GM18867 (cell line): ENCODE data around the gene FAM118B.
"Not testable (repeated sequence)": the region's sequence is repeated elsewhere in the genome, so short reads cannot be mapped to it uniquely, and the experiment has no call there.

Experiments
- ATAC-seq: cut with Tn5 transposase; IDR thresholded peaks from one replicate; pipeline ENCODE4 v1.9.1; 2021; ENCODE audit warnings: mild to moderate bottlenecking, moderate library complexity; ENCODE audit not compliant: unreplicated experiment

FAM118B gene

DNA sequence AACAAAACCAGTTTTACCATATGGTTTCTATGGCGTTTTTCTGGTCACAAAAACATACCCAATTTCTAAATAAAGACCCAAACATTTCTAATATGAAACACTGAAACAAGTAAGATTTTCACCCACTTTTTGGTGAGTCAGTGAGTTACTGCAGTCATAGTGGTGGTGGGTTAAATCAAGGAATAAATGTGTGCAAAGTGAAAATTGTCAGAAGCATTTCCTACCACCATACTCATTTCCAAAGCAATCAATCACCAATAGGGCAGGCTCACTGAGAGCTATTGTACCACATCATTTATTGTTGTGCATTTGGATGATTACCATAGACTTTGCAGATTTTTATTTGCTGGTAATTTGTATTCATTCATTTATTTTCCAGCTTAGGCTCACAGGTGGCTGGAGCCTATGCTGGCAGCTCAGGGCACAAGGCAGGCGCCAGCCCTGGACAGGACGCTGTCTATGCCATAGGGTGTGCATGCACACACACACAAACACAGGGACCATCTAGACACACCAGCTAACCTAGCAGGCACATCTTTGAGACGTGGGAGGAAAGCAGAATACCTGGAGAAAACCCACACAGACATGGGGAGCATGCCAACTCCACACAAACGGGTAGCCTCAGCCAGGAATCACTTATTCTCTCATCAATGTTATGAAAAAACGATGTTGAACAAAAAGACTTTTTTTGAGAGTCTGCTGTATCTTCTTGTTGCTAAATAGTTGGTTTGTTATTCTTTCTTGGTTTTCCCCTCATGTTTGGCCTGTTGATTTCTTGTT, 5.1 kb downstream of the FAM118B start:
- no peak for ATAC-seq

DNA sequence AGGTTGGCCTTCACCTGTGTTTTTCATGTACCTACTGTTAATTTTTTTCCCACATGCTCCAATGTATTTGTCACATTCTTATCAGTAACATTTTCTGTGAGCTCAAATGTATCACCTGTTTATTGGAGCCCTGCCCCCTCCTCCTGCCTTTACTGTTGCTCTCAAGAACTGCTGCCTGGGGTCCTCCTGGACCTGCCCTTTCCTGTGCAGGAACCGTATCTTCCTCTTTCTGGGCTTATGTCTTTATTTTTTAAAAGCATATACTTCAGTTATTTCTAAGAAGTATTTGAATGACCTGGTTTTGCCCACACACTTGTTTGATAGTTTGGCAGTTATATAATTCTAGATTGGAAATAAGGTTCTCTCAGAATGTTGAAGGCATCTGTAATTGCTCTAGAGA, 5.9 kb downstream of the FAM118B start:
- ATAC-seq, result no peak

DNA sequence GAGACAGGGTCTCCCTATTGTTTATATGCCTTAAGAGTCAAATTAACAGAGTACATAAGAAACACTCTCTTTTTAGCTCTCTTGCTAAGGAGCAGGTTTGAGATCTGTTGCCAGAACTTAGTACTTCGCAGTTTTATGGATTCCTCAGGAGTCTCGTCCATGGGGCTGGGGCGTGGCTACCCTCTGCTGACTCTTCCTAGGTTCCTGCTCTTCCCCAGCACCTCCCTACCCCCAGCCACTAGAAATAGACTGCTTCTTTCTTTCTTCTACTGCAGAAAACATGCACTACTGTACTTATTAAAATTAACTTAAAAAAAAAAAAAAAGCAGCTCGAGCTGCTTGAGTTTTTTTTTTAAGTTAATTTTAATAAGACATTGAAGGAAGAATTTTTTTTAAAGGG, 8.0 kb downstream of the FAM118B start:
- no peak for ATAC-seq

DNA sequence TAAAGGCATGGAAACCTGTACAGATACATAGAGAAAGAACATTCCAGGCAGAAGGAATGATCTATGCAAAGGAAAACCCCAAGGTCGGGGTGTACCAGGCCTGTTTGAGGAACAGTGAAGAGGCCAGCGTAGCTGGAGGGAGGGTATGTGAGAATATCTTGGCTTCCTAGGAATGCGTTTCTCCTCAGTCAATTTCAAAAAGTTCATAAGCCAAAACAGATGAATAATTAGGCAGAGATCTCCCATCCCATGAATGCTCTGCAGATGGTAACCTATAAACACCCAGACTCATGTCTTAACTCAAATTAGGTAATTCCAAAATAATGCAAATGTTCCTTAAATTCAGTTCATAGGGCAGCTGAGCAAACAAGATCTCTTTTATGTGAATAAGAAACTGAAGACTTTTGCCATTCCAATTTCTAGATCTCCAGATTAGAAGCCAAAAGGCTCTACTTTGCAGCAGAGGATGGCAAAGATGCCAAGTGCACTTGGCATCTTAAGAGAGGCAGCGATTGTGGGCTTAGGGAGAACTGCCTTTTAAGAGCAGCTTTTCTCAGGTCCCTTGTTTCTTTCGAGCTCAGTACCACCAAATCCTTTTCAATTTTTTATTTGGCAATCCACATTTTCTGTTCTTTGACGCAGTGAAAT, 13.2 kb downstream of the FAM118B start:
- no peak for ATAC-seq

DNA sequence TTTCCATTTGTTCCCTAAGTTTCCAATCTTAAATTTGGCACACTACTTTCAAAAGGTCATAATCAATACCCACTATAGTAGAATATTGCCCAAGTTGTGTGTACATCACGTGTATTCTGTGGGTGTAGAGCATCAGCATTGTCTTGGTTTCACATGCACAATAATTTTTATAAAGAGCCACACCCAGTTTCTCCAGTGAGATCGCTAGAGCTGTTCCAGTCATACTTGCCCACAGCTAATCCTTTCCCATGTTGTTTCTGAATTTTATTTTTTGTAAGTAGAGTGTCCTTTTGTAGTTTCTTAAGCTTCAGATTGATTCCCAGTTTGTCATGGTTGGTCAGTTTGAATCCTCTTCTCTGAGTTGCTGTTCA, 13.7 kb downstream of the FAM118B start:
- ATAC-seq, result no peak

DNA sequence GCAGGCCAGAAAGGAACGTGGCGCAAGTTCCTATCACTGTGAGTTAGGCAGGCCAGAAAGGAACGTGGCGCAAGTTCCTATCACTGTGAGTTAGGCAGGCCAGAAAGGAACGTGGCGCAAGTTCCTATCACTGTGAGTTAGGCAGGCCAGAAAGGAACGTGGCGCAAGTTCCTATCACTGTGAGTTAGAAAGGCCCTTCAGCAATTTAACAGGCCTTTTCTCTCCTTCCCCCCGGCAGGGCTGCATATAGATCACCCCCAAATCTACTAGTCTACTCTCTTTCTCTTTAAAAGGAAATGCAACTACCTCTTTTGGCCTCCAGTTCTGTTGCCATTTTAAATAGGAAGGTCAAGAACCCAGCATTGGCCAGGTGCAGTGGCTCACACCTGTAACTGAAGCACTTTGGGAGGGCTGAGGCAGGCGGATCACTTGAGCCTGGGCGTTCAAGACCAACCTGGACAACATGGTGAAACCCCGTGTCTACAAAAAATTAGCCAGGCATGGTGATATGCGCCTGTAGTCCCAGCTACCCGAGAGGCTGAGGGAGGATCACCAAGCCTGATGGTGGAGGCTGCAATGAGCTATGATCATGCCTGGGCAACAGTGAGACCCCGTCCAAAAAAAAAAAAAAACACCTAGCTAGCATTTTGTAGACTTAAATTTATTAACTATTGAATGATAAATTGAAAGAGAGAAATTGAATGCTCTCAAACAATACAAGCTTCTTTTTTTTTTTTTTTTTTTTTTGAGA, 14.9 kb downstream of the FAM118B start:
- no peak for ATAC-seq

DNA sequence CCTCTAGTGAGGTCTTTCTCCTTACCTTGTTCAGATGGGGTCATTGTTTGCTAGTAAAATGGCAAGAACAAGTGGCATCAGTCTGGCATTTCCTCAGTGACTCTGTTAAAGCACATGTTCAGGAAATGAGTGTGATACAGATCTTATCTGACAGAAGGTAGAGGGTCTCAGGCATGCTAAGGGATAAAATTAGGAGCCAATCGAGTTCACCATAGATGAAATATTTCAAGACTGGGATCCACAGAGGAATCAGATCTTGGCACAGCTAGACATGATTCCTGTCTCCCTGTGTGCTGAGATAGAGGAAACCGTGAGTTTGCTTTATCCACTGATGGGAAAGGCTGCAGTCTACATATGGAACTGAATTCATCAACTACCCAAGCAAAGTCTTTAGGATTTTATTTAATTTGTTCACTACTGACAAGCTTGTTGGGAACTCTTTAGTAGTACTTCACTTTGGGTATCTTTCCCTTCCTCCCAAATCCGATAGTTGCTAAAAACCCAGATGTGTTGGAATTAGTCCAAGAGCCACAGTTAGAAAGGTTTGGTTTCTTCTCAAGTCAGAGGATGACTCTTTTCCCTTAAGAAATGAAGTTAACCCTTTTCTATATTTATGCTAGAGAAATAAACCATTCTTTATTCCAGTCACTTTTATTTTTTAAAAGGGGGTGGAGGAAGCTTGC, 18.4 kb downstream of the FAM118B start:
- no peak for ATAC-seq

DNA sequence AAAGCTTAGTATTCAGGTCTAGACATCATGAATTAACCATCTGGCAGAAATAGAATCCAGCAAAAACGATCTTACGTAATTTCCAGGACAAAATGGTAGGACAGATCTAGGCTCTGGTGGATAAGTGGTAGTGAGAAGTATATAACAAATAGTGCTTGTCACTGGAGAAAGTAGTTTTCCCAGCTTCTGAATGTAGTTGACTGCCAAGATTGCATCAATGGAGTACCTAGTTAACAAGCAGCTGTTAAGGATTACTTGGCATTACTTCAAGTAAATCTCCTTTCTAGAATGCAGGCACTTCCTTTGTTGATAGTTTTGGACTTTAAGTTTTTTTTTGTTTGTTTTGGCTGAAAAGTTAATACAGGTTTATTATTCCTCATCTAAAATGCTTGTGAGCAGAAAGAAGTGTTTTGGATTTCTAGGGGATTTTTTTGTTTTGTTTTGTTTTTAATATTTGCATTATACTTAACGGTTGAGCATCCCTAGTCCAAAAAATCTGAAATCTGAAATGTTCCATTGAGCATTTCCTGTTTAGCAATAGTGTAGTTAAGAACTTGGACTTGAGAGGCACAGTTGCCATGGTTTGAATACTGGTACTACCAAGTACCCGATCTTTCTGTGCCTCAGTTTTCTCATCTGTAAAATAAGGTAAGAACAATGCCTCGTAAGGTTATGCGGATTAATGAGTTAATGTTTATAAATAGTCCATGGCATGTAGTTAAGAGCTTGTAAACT, 20.3 kb downstream of the FAM118B start:
- no peak for ATAC-seq

DNA sequence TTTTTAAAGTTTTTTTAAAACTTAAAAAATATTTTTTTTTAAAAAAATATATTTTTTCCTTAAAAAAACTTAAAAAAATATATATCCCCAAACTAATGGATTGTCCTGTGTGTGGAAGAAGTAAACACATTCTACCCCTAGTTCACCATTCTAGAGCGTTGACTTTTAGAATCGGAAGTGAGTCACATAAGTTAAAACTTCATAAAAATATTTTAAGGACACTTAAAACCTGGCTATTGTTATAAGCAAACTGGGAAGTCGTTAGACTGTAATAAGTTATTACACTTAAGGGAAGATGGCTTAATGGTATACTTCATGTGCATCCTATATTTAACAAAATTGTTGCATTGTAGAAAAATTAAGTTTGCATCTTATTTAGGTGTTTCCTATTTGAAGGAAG, 21.1 kb downstream of the FAM118B start:
- no peak for ATAC-seq

DNA sequence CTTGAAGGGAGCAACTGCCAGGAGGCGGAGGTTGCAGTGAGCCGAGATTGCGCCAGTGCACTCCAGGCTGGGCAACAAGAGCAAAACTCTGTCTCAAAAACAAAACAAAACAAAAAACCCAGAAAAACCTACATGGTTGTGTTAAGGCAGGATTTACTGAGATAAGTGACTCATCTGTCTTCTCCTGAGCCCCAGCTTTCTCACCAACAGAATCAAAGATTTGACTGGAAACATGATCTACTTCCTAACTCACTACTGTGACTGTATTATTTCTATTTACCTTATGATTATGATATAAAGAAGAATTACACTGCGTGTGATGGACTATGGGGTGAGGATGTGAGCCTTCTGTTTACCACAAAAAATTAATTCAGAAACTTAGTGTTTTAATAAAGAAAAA, 21.8 kb downstream of the FAM118B start:
- ATAC-seq, result no peak

DNA sequence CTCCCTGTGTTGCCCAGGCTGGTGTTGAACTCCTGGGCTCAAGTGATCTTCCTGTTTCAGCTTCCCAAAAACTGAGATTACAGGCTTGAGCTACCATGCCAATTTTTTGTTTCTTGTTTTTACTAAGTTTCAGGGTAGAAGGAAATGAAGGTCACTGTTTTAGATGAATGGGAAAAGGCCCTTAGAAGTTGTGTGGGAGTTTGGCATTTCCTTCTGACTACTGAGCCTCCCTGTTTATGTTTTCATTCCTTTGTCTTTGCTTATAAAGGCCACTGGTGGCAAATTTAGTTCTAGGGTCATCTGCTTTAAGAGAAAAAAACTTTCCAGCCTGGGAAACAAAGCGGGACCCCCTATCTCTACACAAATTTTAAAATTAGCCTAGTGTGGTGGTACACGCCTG, 35.1 kb downstream of the FAM118B start:
- no peak for ATAC-seq

DNA sequence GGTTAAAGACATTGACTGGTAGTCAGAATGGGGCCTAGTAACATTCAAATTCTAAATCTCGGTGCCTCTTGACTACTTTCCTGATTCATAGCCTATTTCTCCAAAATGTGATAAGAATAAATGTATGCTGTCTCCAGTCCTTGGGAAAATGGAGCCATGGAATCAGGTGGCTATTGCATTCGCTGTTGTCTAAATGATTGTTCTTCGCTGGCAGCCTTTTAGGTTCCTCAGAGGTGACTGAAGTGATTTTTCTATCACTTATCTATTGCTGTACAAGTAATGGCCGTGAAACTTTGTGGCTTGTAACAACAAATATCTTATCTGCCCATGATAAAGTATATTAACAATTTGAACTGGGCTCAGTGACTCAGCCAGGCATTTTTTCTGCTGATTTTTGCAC, 41.7 kb downstream of the FAM118B start:
- ATAC-seq, result no peak

DNA sequence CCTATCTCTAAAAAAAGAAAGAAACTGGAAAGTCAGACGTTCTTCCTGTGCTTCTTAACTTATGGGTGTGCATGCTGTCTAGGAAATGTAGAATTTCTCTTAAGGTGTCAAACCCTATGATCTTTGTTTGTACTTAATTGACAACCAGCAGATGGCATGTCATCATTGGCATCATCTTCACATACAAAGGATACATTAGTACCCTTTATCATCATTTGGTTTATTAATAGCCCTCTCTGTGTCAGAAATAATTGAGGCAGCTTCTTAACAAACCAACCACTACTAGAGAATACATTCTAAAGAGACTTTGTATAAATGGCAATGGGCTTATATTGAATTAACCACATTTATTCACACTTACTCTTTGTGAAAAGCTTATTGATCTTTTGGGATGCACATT, 43.2 kb downstream of the FAM118B start:
- no peak for ATAC-seq

DNA sequence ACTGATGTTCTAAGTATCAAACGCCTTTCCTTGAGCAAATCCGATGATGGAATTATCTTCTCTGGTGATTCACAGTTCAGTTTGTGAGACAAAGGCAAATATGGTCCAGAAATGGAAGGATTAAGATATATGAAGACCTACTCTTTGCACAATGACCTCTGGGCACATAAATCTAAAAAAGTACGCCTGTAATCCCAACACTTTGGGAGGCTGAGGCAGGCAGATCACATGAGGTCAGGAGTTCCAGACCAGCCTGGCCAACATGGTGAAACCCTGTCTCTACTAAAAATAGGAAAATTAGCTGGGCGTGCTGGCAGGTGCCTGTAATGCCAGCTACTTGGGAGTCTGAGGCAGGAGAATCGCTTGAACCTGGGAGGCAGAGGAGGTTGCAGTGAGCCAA, 43.9 kb downstream of the FAM118B start:
- not testable (repeated sequence) for ATAC-seq

DNA sequence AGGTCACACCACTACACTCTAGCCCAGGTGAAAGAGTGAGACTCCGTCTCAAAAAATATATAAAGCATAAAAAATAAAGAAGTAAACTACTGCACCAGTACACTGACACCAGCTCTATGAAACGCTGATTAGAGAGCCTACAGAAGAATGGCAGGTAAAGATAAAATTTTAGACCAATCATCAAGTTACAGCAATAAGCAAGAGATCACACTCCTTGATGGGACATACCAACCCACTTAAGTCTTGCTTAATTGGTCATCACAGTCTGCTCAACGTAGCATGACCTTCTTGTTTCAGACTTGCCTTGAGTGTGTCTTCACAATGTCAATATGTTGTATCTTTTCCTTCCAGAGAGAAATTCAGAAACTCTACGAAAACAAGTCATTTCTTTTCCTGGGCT, 44.6 kb downstream of the FAM118B start:
- ATAC-seq, result no peak

DNA sequence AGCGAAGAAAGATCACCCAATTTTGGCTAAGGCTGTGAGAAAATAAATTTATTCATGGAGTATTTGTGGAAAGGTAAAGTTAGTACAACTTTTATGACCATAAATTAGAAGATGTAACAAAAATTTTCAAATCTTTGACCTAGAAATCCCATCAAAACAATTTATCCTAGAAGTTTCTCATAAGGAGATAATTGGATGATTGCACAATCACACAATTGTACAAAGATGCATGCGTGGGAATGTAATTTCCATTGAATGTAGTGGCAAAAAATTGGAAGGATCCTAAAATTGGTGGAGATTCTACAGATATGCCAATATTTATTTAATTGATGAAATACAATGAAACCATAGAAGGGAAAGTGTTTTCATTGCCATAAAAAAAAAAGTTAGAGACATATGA, 45.6 kb downstream of the FAM118B start:
- no peak for ATAC-seq

DNA sequence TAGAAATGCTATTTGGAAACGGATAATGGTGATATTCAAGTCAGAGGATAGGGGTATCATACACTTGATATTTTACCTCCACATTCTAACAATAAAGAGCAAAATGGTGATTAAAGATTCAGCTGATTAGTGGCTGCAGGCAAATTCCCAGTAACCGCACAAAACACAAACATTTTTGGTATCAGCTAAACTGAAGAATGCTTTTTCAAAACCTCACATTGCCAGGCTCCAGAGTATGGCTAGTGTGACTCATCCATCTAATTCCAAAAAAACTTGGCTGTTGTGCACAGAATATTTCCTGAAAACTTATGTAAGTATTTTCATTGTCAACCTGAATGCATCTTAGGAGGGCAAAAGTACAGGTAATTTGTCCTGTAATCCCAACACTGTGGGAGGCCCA, 46.2 kb downstream of the FAM118B start:
- ATAC-seq, result no peak

DNA sequence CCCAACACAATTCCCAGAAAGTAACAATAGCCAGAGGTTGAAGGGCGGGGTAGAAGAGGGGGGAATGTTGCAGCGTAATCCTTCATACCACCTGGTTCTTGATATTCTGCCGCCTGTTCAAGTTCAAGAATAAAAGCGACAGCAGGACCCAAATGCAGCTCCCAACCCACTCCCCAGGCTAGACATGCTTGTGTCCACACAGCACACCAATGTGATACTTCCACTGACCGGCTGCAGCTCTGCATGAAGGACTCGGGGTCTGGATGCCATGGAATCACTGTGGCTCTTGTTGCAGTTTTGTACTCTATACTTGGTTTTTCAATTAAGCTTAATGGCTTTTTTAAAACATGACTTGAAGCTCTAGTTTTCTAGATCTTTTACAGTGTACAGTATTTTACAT, 50.6 kb downstream of the FAM118B start:
- no peak for ATAC-seq

DNA sequence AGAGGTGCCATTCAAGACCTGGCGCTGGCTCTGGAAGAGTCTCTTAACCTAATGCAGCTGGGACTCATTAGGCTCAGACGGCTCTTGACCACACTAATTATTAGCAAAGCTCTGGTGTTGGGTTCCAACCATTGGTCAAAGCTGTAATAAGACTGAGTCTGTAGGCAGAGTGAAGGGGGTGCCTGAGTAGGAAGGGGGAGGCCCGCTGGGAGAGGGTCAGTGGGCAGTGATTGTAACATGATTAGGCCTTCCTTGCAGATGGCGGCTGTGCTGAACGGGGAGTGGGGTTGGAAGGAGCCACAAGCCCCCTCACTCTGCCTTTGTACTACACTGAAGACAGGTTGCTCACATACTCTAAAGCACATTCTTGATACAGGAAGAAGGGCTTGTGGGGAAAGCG, 51.9 kb downstream of the FAM118B start:
- ATAC-seq, result no peak

DNA sequence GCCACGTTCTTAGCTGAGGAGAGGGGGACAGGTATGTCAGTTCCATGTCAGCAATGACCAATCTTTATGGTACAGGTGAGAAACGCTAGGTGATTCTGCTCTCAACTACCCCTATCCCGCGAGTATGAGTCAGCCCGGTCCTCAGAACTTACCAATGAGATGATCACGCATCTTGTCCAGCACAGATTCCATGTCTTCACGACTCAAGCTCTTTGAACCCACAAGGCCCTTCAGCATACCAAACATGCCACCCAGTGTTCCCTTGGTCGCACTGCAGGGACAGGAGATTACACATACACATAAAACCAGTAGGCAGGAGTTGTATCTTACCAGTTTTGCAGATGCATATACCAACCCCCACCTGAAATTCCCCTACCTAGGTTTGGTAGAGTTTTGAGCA, 54.2 kb downstream of the FAM118B start:
- ATAC-seq, result no peak

DNA sequence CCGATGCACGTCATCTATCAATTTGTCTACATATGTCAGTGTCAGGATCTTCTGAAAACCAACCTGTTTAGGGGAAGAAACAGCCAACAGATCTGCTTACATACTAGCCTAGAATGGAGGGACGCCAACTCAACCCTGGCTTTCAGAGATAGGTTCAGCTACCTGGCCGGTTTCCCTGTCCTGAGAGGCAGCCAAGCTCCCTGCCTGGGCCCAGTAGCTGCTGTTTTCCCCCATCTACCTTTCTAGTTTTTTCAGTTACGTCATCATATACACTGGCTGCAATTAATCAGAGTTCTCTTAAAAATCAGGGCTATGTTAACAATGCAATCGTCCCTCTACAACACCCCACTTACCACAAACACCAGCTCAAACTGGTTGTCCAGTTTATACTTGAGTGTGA, 56.1 kb downstream of the FAM118B start:
- ATAC-seq, result no peak
